ENCODE results near the gene SLC35E1. TPM values are rescaled to one million over a fixed set of nuclear protein-coding genes. Genes with fewer than 3 reads are reported as not detected.

Gene SLC35E1
- total and polyA plus RNA-seq, 2 donors from 2014 or later: 19.8 to 47.1 TPM

DNA sequence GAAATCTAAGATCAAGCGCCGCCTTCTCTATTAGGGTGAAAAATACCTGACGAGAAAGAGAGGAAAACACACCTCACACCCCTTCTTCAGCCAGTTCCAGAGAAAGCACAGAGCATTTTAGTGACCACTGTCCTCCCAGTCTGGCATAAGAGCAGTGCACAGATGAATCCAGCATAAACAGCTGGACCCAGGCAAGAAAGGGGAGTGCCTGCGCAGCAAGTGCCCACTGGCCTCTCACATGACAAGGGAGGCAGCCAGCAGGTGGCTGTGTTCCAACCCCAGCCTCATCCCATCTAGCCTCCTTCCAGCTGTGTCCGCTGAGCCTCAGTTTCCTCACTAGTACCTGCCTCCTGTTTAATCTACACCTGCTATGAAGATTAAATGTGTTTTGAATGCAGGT, 47.8 kb upstream of the SLC35E1 start:
- no peak overlapping the region for H3K9ac ChIP-seq (ENCODE audit: low read length in 3 of 3)

DNA sequence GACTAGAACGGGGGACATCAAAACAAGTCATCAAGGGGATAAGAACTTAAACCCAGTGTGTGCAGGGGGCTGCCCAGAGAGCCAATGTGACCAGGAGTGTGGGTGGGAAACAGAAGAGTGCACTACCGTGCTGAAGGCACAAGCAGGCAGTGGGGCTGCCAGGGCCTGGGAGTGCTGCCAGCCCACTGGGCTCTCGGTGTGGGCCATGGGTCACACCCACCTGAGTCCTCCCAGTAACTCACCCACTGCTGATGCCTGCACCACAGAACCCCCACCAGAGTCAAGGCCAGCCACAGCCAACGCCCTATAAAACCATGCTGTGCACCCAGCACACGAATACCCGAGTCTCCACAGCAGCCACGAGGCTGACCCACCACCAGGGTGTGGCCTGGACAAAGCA, 47.2 kb upstream of the SLC35E1 start:
- intact Hi-C loops (cut with DNase I): no loop called here
- no peaks in the 10 kb centered on the region for H3K9me3 ChIP-seq (ENCODE audit: control insufficient read depth in 2 of 3, insufficient read depth in 1 of 3, low read length in 3 of 3)
- H3K4me1 ChIP-seq (ENCODE audit: control insufficient read depth in 2 of 3, insufficient read depth in 2 of 3, low read depth in 1 of 3, low read length in 3 of 3): peaks cover 0 to 9% (median 8%) of the 10 kb centered on the region in 3 donors
- H3K27ac ChIP-seq (ENCODE audit: low read depth in 2 of 2, low read length in 2 of 2): no peak overlapping the region
- DNase-seq: no peak
- peaks cover 0 to 12% (median 0%) of the 10 kb centered on the region in 3 donors for H3K36me3 ChIP-seq (ENCODE audit: control insufficient read depth in 2 of 3, insufficient read depth in 3 of 3, low read length in 3 of 3)
- no peaks in the 10 kb centered on the region for H3K27me3 ChIP-seq (ENCODE audit: control insufficient read depth, insufficient read depth, low read length)
- FAIRE-seq: no peak
- TF ChIP-seq, protein P1, sequence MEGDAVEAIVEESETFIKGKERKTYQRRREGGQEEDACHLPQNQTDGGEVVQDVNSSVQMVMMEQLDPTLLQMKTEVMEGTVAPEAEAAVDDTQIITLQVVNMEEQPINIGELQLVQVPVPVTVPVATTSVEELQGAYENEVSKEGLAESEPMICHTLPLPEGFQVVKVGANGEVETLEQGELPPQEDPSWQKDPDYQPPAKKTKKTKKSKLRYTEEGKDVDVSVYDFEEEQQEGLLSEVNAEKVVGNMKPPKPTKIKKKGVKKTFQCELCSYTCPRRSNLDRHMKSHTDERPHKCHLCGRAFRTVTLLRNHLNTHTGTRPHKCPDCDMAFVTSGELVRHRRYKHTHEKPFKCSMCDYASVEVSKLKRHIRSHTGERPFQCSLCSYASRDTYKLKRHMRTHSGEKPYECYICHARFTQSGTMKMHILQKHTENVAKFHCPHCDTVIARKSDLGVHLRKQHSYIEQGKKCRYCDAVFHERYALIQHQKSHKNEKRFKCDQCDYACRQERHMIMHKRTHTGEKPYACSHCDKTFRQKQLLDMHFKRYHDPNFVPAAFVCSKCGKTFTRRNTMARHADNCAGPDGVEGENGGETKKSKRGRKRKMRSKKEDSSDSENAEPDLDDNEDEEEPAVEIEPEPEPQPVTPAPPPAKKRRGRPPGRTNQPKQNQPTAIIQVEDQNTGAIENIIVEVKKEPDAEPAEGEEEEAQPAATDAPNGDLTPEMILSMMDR (IDR thresholded peaks at IDR 0.05; ENCODE audit: borderline replicate concordance, extremely low read depth, insufficient read depth): no peak
- no peak overlapping the region for H3K4me3 ChIP-seq (ENCODE audit: low read length in 3 of 3)
- H3K9ac ChIP-seq (ENCODE audit: low read length in 3 of 3): no peak overlapping the region

More for the DNA sequence above, 47.8 kb upstream of the SLC35E1 start:
- intact Hi-C loops (cut with DNase I): no loop called here
- Histone ChIP-seq H3K9me3 (ENCODE audit: control insufficient read depth in 2 of 3, insufficient read depth in 1 of 3, low read length in 3 of 3) (no peaks in the 10 kb centered on the region), H3K4me1 (ENCODE audit: control insufficient read depth in 2 of 3, insufficient read depth in 2 of 3, low read depth in 1 of 3, low read length in 3 of 3) (peaks cover 0 to 9% (median 8%) of the 10 kb centered on the region in 3 donors), H3K4me3 (ENCODE audit: low read length in 3 of 3) (no peak overlapping the region), H3K36me3 (ENCODE audit: control insufficient read depth in 2 of 3, insufficient read depth in 3 of 3, low read length in 3 of 3) (peaks cover 0 to 12% (median 0%) of the 10 kb centered on the region in 3 donors), H3K27ac (ENCODE audit: low read depth in 2 of 2, low read length in 2 of 2) (no peak overlapping the region), H3K27me3 (ENCODE audit: control insufficient read depth, insufficient read depth, low read length) (no peaks in the 10 kb centered on the region)
- TF ChIP-seq, protein P1 (IDR thresholded peaks at IDR 0.05; ENCODE audit: borderline replicate concordance, extremely low read depth, insufficient read depth): no peak
- FAIRE-seq (no peak), DNase-seq (no peak)

DNA sequence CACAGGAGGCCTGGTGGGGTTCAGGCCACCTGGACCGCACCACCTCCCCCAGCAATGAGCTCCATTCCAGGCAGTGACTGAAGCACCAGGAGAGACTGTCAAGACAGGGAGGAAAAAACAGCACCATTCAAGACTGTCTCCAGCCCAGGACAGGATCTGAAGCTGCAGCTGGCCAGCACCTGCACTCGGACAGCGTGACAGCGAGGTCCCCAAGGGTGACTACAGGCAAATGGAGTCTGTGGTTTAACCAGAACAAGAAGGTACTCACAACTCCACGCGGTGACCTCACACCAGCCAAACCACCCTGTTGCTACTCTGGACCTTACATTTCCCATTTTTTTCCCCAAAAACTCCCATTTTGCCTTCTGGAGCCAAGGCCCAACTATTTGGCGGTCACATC, 46.0 kb upstream of the SLC35E1 start:
- peaks cover 0 to 2% (median 0%) of the 10 kb centered on the region in 3 donors for H3K36me3 ChIP-seq (ENCODE audit: control insufficient read depth in 2 of 3, insufficient read depth in 3 of 3, low read length in 3 of 3)
- FAIRE-seq (no peak), DNase-seq (no peak)
- no peak overlapping the region for H3K9ac ChIP-seq (ENCODE audit: low read length in 3 of 3)
- H3K27ac ChIP-seq (ENCODE audit: low read depth in 2 of 2, low read length in 2 of 2): no peak overlapping the region
- H3K4me3 ChIP-seq (ENCODE audit: low read length in 3 of 3): no peak overlapping the region
- intact Hi-C loops (cut with DNase I): no loop called here
- H3K27me3 ChIP-seq (ENCODE audit: control insufficient read depth, insufficient read depth, low read length): no peaks in the 10 kb centered on the region
- no peaks in the 10 kb centered on the region for H3K9me3 ChIP-seq (ENCODE audit: control insufficient read depth in 2 of 3, insufficient read depth in 1 of 3, low read length in 3 of 3)
- peaks cover 0 to 9% (median 8%) of the 10 kb centered on the region in 3 donors for H3K4me1 ChIP-seq (ENCODE audit: control insufficient read depth in 2 of 3, insufficient read depth in 2 of 3, low read depth in 1 of 3, low read length in 3 of 3)
- TF ChIP-seq, protein P1 (IDR thresholded peaks at IDR 0.05; ENCODE audit: borderline replicate concordance, extremely low read depth, insufficient read depth): no peak

DNA sequence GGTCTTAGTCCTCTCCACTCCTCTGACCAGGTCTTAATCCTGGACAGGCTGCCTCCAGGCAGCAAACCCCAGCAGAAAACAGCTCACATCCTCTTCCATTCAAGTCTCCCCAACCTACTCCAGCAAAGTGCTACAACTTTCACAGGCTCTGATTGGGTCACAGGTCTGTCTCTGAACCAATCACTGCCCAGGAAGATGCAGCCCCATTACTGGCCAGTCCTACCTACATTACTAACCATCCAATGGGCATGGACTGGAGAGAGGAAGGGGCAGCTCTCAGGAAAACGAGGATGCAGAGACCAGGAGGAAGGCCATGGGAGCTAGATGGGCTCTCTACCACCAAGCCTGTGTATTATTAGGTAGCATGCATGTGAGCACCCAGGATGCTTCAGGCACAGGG, 43.6 kb upstream of the SLC35E1 start:
- H3K9ac ChIP-seq (ENCODE audit: low read length in 3 of 3): no peak overlapping the region
- no peak overlapping the region for H3K27ac ChIP-seq (ENCODE audit: low read depth in 2 of 2, low read length in 2 of 2)
- H3K4me3 ChIP-seq (ENCODE audit: low read length in 3 of 3): no peak overlapping the region
- no peaks in the 10 kb centered on the region for H3K36me3 ChIP-seq (ENCODE audit: control insufficient read depth in 2 of 3, insufficient read depth in 3 of 3, low read length in 3 of 3)
- H3K4me1 ChIP-seq (ENCODE audit: control insufficient read depth in 2 of 3, insufficient read depth in 2 of 3, low read depth in 1 of 3, low read length in 3 of 3): peaks cover 0 to 9% (median 8%) of the 10 kb centered on the region in 3 donors
- no peak for FAIRE-seq
- no peaks in the 10 kb centered on the region for H3K9me3 ChIP-seq (ENCODE audit: control insufficient read depth in 2 of 3, insufficient read depth in 1 of 3, low read length in 3 of 3)
- intact Hi-C loops (cut with DNase I): no loop called here
- TF ChIP-seq, protein P1 (IDR thresholded peaks at IDR 0.05; ENCODE audit: borderline replicate concordance, extremely low read depth, insufficient read depth): no peak
- H3K27me3 ChIP-seq (ENCODE audit: control insufficient read depth, insufficient read depth, low read length): no peaks in the 10 kb centered on the region
- DNase-seq: no peak

Measured in kidney (tissue), 14 donors.